Effector memory CD4-positive, alpha-beta T cell (primary cell): ENCODE data around the gene CNTNAP4.

Experiments
- DNase-seq, 3 donors: peaks; one replicate each; pipeline ENCODE4 v3.0.0-alpha.2; 2020
- H3K27ac ChIP-seq: 2 replicates; pipeline ENCODE4 v1.7.0; 2013; ENCODE audit warnings: mild to moderate bottlenecking, low read length, moderate library complexity; ENCODE audit not compliant: insufficient read depth, poor library complexity, severe bottlenecking
- H3K27me3 ChIP-seq: replicated peaks from 2 replicates; pipeline ENCODE4 v1.7.0; 2013; ENCODE audit warnings: mild to moderate bottlenecking, low read length; ENCODE audit not compliant: insufficient read depth, control insufficient read depth, poor library complexity, severe bottlenecking
- H3K36me3 ChIP-seq: 2 replicates; pipeline ENCODE4 v1.7.0; 2013; ENCODE audit warnings: mild to moderate bottlenecking, low read length, moderate library complexity; ENCODE audit not compliant: control insufficient read depth, insufficient read depth
- H3K4me1 ChIP-seq: 2 replicates; pipeline ENCODE4 v1.7.0; 2013; ENCODE audit warnings: low read length, mild to moderate bottlenecking; ENCODE audit not compliant: control insufficient read depth, insufficient read depth, poor library complexity, severe bottlenecking
- H3K4me3 ChIP-seq: 2 replicates; pipeline ENCODE4 v1.7.0; 2013; ENCODE audit warnings: low read length, low read depth, mild to moderate bottlenecking; ENCODE audit not compliant: insufficient read depth, poor library complexity, severe bottlenecking
- H3K9me3 ChIP-seq: 2 replicates; pipeline ENCODE4 v1.7.0; 2013; ENCODE audit warnings: mild to moderate bottlenecking, low read length, moderate library complexity; ENCODE audit not compliant: control insufficient read depth

The CNTNAP4 gene

GRCh38 chr16:76444832-76445231 lies 167.6 kb downstream of the CNTNAP4 start:
- Histone ChIP-seq H3K27me3 (no peaks in the 10 kb centered on the region), H3K4me1 (no peaks in the 10 kb centered on the region), H3K36me3 (no peaks in the 10 kb centered on the region), H3K27ac (no peak overlapping the region), H3K4me3 (no peak overlapping the region), H3K9me3 (no peaks in the 10 kb centered on the region)
- no peak for DNase-seq

- Histone ChIP-seq H3K36me3 (no peaks in the 10 kb centered on the region), H3K9me3 (no peaks in the 10 kb centered on the region), H3K27me3 (no peaks in the 10 kb centered on the region), H3K4me1 (no peaks in the 10 kb centered on the region), H3K4me3 (no peak overlapping the region), H3K27ac (no peak overlapping the region)
- DNase-seq, result no peak
Observed at GRCh38 chr16:76445815-76446214, 168.6 kb downstream of the CNTNAP4 start.

- Histone ChIP-seq H3K4me3 (no peak overlapping the region), H3K4me1 (no peaks in the 10 kb centered on the region), H3K36me3 (no peaks in the 10 kb centered on the region), H3K9me3 (no peaks in the 10 kb centered on the region), H3K27me3 (no peaks in the 10 kb centered on the region), H3K27ac (no peak overlapping the region)
- DNase-seq, result no peak
Observed at GRCh38 chr16:76446251-76446650, 169.1 kb downstream of the CNTNAP4 start.

GRCh38 chr16:76450890-76451289 lies 173.7 kb downstream of the CNTNAP4 start:
- no peaks in the 10 kb centered on the region for H3K36me3 ChIP-seq
- DNase-seq, result no peak
- H3K4me1 ChIP-seq, result no peaks in the 10 kb centered on the region
- H3K27me3 ChIP-seq, result no peaks in the 10 kb centered on the region
- H3K4me3 ChIP-seq, result no peak overlapping the region
- H3K27ac ChIP-seq, result no peak overlapping the region
- no peaks in the 10 kb centered on the region for H3K9me3 ChIP-seq

- Histone ChIP-seq H3K27me3 (no peaks in the 10 kb centered on the region), H3K9me3 (no peaks in the 10 kb centered on the region), H3K4me1 (no peaks in the 10 kb centered on the region), H3K27ac (no peak overlapping the region), H3K4me3 (no peak overlapping the region), H3K36me3 (no peaks in the 10 kb centered on the region)
- DNase-seq, result no peak
Observed at GRCh38 chr16:76455257-76455656, 178.1 kb downstream of the CNTNAP4 start.

GRCh38 chr16:76456016-76456415 lies 178.8 kb downstream of the CNTNAP4 start:
- Histone ChIP-seq H3K4me1 (no peaks in the 10 kb centered on the region), H3K4me3 (no peak overlapping the region), H3K27me3 (no peaks in the 10 kb centered on the region), H3K36me3 (no peaks in the 10 kb centered on the region), H3K9me3 (no peaks in the 10 kb centered on the region), H3K27ac (no peak overlapping the region)
- no peak for DNase-seq

GRCh38 chr16:76459111-76459510 lies 181.9 kb downstream of the CNTNAP4 start:
- no peak overlapping the region for H3K27ac ChIP-seq
- H3K9me3 ChIP-seq, result no peaks in the 10 kb centered on the region
- H3K36me3 ChIP-seq, result no peaks in the 10 kb centered on the region

GRCh38 chr16:76461836-76462235 lies 184.6 kb downstream of the CNTNAP4 start:
- no peak for DNase-seq
- H3K4me1 ChIP-seq, result no peaks in the 10 kb centered on the region
- no peaks in the 10 kb centered on the region for H3K36me3 ChIP-seq
- H3K27me3 ChIP-seq, result no peaks in the 10 kb centered on the region
- H3K9me3 ChIP-seq, result no peaks in the 10 kb centered on the region
- no peak overlapping the region for H3K27ac ChIP-seq
- no peak overlapping the region for H3K4me3 ChIP-seq

More at GRCh38 chr16:76459111-76459510, 181.9 kb downstream of the CNTNAP4 start:
- no peak for DNase-seq
- no peaks in the 10 kb centered on the region for H3K27me3 ChIP-seq
- no peaks in the 10 kb centered on the region for H3K4me1 ChIP-seq
- H3K4me3 ChIP-seq, result no peak overlapping the region

- no peak overlapping the region for H3K4me3 ChIP-seq
- H3K9me3 ChIP-seq, result no peaks in the 10 kb centered on the region
- H3K27me3 ChIP-seq, result no peaks in the 10 kb centered on the region
- no peaks in the 10 kb centered on the region for H3K4me1 ChIP-seq
- H3K27ac ChIP-seq, result no peak overlapping the region
- no peak for DNase-seq
- H3K36me3 ChIP-seq, result no peaks in the 10 kb centered on the region
Observed at GRCh38 chr16:76464955-76465620, 187.9 kb downstream of the CNTNAP4 start.

GRCh38 chr16:76466871-76467270 lies 189.7 kb downstream of the CNTNAP4 start:
- Histone ChIP-seq H3K36me3 (no peaks in the 10 kb centered on the region), H3K27me3 (no peaks in the 10 kb centered on the region), H3K9me3 (no peaks in the 10 kb centered on the region), H3K27ac (no peak overlapping the region), H3K4me1 (no peaks in the 10 kb centered on the region), H3K4me3 (no peak overlapping the region)
- DNase-seq, result no peak
